DMS53 treated with DMSO at 0.1 percent for 48 hours (cell line): ENCODE data around the gene ANKRA2.
A peak's percentile ranks its signal among the peaks of the same experiment; 100 is the strongest.

ENCODE experiments used
- DNase-seq: peaks from one replicate; lab custom pipeline; 2025; ENCODE audit not compliant: unreplicated experiment; lab: John Stamatoyannopoulos, UW

Gene ANKRA2, protein sequence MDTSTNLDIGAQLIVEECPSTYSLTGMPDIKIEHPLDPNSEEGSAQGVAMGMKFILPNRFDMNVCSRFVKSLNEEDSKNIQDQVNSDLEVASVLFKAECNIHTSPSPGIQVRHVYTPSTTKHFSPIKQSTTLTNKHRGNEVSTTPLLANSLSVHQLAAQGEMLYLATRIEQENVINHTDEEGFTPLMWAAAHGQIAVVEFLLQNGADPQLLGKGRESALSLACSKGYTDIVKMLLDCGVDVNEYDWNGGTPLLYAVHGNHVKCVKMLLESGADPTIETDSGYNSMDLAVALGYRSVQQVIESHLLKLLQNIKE

DNA sequence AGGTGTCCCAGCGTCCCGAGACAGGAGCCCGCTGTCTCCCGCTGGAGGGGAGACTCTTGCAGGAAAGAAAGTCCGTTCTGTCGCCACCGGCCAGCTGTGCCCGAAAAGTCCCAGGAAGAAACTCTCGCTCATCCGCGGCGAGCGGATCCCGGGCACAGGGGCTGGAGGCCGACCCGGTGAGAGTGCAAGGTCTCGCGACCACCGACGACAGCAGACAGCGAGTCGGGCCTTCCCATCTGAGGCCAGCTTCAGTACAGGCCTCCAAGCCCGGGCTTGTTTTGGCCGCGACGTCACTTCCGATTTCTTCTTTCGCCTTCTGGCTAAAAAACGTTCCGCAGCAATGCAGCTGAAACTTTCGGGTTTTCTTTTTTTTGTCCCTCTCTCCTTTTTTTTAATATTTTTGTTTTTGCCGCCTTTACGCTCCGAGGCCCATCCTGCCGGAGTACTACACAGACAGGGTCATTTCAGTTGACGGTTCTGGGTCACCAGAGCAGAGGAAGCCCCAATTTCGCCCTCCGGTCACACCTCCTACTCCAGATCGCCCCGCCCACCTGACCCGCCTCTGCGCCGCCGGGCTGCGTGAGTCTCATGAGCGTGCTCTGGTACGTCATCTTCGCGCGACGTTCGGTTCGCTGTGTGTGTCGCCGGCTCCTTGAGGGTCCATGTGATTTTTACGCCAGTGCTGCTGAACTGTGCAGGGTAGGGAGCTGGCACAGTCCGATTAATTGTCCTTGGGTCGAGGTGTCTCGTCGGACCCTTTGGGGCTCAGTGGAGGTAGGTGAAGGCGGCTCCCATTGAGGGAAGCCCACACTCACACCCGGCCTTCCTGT, at the start of gene ANKRA2, which contains the start of gene UTP15:
Gene ANKRA2, minus strand, starts transcription at position 501 of the 830 bp plus-strand sequence. CDS start 2,758 bp downstream, outside the sequence.
Gene UTP15, plus strand, starts transcription at position 605 of the 830 bp plus-strand sequence. CDS start 1,602 bp downstream, outside the sequence.
- peak; percentile 88 for DNase-seq

- DNase-seq = no peak
Observed at GRCh38 chr5:73615085-73615484, 49.6 kb upstream of the ANKRA2 start.

- no peak for DNase-seq
Observed at GRCh38 chr5:73612799-73613198, 47.4 kb upstream of the ANKRA2 start.

DNA sequence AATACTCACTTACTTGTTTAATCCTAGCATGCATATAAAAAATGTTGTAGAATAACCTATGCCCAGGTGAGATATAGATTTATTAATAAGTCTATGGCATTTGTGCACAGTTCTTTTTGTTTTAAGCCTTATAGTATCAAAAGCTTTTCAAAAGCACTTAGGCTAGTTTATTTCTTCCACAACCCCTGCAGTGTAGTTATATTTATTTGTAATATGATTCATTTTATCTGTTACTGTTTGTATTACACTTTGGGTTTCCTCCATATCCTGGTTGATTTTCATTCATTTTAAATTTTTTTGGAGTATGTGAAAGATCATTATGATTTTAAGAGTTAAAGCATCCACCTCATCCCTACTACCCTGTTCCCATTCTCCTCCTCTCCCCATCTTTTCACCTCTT, 41.8 kb upstream of the ANKRA2 start:
- no peak for DNase-seq

DNA sequence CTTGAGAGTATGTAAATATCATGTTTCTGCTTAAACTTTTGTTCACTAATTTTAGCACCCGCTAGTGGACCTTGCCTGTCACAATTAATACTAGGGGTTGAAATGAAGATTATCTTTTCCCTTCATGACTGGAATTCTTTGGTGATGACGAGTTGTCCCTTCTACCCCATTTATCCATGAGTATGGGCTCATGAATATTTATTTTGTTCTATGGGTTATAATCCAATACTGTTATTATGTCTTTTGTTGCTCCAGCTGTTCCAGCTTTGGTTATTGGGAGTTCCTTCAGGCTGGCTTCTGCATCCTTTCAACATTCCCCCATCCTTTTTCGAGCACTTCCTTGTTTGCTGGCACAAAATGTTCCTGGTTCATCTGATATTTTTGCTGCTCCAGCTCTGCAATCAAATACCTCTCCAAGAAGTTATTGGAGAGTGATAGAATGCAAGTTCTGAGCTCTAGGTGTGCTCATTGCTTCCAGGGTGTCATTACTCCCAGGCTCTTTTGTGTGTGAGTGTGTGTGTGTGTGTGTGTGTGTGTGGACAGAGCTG, 40.8 kb upstream of the ANKRA2 start:
- DNase-seq = no peak

DNA sequence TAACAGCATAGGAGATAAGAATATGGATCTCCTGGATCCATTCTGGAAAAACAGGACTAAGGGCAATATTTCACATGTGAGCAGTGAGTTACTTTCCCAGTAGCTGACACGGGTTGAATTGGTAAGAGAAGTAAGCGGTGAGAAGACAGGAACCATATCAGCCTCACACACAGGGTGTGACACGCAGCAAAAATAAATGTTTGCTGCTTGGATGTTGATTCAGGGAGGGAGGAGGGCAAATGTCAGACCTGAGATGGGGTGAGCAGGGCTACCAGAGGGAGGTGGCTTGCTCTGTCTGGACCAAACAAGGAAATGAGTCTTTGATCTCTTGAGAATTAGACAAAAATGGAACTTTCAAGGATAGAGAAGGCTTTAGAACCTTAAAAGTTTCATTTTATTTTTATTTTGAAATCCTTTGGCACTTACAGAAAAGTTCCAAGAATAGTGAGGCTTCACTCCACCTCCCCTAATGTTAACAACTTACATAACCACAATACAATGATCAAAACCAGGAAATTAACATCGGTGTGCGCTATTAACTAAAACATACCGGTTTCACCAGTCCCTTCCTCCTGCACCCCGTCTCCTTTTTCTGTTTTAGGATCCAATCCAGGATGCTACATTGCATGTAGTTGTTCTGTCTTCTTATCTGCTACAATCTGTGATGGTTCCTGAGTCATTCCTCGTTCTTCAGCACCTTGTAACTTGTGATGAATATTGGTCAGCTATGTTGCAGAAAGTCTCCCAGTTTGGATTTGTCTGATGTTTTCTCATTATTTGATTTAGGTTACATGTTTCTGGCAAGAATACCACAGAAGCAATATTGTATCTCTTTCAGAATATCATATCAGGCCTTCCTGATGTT, 40.0 kb upstream of the ANKRA2 start:
- DNase-seq = peak; percentile 14

DNA sequence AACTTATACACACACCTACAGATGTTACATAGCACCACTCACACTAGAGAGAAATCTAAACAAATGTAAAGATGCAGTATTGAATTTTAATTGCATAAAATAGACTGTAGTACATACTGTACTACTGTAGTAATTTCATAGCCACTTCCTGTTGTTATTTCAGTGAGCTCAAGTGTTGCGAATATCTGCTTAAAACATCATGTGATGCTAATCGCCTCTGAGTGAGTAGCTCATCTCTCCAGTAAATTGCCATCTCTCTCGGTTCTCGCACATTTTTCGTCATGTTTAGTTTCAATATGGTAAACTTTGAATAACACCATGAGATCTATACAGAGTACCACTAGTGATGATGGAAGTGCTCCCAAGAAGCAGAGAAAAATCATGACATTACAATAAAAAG, 38.6 kb upstream of the ANKRA2 start:
- DNase-seq = no peak

DNA sequence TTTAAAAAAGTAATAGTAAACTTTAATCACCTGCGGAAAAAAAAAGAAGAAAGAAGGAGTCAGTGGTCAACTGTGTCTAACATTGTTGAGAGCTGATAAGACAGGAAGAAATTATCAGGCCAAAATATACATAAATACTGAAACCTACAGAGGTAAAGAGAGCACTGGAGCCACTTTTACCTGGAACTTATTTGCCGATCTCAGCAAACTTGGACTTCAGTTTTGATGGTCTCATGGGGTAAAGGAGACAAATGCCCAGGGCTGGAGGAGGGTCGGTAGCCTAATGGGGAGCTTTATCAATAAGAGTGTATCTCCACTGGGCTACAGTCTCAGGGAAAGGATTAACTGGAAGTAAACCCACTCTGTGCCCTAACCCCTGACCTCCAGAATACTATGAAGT, 33.9 kb upstream of the ANKRA2 start:
- no peak for DNase-seq

DNA sequence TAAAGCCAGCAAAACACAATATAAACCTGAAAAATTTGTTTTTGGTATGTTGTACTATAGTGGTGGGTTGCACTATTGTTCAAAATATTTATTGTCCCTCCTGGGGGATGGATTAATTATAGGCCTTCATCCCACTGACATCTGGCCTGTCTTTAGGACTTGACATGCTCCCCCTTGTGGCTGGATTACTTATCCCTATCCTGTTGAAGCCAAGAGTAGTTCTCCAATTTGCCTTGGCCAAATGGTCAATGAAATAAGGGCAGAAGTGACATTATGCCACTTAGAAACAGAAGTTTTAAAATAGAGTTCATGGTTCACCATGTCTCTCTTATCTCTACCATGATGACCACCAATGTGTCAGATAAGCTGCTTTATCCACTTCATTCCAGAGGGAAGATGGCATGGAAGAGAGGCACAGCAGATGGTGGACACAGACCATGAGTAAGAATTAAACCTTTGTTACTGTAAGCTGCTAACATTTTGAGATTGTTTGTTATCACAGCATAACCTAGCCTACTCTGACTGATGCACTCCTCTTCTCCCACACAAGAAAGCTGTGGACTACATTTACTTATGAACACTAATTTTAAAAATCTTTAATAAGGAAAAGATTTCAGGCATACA, 31.4 kb upstream of the ANKRA2 start:
- peak; percentile 20 for DNase-seq

DNA sequence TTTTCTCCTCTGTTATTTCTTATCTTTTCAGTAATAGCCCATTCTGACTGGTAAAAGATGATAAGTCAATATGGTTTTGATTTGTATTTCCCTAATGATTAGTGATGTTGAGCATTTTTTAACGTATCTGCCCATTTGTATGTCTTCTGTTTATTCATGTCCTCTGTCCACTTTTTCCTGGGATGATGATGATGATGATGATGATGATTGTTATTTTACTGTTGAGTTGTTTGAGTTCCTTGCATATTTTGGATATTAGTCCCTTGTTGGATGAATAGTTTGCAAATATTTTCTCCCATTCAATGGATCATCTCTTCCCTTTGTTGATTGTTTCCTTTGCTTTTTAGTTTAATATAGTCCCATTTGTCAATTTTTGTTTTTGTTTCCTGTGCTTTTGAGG, 27.1 kb upstream of the ANKRA2 start:
- DNase-seq = no peak

GRCh38 chr5:73591698-73592501, 26.5 kb upstream of the ANKRA2 start:
- DNase-seq = no peak

DNA sequence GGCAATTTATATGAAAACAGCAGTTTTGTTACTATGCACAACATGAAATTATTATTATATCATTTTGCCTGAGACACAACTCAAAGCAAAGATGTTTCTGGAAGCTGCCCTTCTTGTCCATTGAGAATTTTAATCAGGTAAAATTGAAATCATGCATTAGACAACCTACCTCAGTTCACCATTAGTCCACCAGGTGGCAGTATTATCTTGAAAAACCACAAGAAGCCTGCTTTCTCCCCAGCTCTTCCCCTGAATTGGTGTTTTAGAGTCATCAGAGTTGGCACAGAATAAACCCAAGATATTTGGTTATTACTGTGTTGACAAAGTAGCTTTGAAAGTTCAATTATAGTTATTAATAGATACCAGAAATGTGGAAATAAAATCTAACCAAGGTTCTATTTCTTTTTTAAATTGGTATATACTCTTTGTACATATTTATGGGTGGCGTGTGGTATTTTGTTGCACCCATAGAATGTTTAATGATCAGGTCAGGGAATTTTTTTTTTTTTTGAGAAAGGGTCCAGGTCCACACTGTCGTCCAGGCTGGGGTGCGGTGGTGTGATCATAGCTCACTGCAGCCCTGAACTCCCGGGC, 25.8 kb upstream of the ANKRA2 start:
- DNase-seq = peak; percentile 72

DNA sequence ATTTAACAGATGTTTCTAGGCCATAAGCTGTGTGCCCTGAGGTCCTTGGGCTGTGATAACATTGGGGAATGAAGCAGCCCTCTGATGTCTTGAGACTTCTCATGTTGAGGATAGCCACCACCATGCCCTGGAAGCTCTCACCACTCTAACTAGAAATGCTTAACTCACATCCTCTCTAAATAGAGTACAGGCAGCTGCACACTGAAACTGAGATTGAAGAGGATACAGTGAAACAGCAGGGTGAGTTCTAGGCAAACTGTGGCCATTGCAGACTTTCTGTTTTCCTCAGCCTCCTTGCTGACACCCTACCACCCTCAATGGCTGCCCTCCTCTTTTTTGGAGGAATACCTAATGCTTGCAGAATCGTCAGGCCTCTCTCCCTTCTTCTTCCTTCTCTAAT, 22.5 kb upstream of the ANKRA2 start:
- no peak for DNase-seq

DNA sequence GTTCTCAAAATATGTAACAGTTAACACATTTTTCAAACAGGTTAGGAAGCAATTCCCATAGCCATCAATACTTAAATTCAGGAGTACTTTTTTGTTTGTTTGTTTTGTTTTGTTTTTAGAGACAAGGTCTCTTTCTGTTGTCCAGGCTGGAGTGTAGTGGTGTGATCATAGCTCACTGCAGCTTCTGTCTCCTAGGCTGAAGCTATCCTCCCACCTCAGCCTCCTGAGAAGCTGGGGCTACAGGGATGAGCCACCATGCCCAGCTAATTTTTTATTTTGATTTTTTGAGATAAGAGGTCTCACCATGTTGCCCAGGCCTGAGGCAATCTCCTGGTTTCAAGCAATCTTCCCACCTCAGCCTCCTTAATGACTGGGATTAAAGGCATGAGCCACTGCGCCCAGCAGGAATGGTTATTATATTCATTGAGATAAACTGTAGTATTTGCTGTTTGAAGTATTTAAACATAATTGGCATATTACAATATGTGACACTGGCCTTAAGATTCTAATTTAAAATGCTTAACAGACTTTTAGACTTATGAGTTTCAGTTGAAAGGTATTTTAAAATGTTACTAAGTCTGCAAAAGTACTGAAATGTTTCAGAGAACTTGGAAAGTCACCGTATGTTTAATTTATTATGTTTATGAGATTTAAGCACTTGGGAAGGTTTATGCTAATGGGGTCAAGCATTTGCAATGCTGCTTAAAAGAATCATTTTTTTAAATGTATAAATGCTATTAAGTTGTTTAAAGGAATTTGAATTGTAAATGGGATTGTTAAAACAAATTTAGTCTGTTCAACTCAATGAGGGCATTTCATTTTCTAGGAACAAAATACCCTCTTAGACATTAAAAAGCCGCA, 17.1 kb upstream of the ANKRA2 start:
- no peak for DNase-seq

DNA sequence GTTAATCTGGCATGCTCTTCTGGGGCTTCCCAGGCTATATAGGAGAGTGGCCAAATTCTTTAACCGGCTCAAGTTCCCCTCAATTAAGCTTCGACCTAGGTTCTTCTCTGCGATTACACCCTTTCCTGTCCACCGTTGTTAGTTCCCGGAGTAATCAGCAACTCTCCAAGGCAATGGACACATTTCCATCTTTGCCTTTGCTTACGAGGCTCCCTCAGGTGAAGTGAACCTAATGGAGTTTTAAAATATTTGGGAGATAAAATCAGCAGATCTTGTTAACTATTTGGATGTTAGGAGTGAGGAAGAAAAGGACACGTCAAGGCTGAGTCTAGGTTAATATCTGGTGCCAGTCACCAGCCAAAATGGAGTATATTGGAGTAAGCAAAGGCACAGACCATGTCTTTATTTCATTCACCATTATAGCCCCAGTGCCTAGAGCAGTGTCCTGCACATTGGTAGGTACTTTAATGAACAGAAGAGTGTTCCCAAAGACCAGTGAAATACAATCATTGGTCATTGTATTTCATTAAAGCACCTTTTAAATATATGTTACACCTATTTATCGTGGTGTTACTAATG, 619 bp upstream of the ANKRA2 start:
- no peak for DNase-seq

DNA sequence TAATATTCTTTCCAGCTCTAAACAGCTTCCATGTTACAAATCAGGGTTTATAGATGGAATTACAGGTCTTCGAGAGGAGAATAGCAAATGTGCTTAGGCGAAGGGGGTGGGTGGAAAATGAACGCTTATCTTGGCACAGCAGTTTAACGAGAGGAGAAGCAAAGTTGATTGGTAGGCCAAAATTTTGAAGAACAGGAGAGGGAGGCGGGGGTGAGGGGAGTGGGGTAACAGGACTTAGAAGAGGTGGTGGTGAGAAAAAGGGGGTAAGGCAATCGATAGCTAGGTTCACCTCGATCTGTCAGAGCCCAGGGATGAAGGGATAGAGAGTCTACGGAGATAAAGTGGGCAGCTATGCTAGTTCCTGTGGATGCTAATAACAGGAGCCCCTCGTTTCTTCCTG, 764 bp downstream of the ANKRA2 start:
- DNase-seq = no peak

DNA sequence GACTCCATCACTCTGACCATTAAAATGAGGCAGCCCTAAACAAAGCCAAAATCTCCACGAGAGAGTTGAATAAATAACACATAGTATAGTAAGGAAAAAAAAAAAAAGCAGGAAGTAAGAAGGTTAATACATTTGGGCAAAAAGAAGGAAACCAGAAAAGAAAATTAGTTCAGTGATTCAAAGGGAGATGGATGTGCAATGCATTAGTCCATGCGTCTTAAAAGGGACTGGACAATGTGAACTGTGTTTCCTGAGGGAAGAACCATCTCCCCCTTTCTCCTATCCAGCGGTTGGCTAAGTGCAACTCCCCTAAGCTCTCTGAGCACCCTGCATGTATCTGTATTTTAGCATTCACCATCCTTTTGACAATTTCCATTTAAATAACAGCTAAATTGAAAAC, 1.4 kb downstream of the ANKRA2 start:
- no peak for DNase-seq

- no peak for DNase-seq
Observed at GRCh38 chr5:73558950-73559349, 6.5 kb downstream of the ANKRA2 start.
